ENCODE results near the gene INMT.

Gene INMT

GRCh38 chr7:30728591-30729100, 23.3 kb upstream of the INMT start:
- no peak for DNase-seq

GRCh38 chr7:30729642-30730041, 22.3 kb upstream of the INMT start:
- no peak for DNase-seq

GRCh38 chr7:30730097-30730496, 21.8 kb upstream of the INMT start:
- DNase-seq = no peak

GRCh38 chr7:30730996-30731395, 20.9 kb upstream of the INMT start:
- DNase-seq = no peak

GRCh38 chr7:30731581-30731980, 20.4 kb upstream of the INMT start:
- DNase-seq = no peak

- DNase-seq = no peak
Measured at GRCh38 chr7:30732606-30733005, 19.3 kb upstream of the INMT start.

GRCh38 chr7:30733216-30733615, 18.7 kb upstream of the INMT start:
- no peak for DNase-seq

- DNase-seq = no peak
Measured at GRCh38 chr7:30733691-30734090, 18.2 kb upstream of the INMT start.

- no peak for DNase-seq
Measured at GRCh38 chr7:30734497-30734896, 17.4 kb upstream of the INMT start.

GRCh38 chr7:30735631-30736030, 16.3 kb upstream of the INMT start:
- no peak for DNase-seq

GRCh38 chr7:30736291-30736690, 15.6 kb upstream of the INMT start:
- no peak for DNase-seq

GRCh38 chr7:30738026-30738915, 13.7 kb upstream of the INMT start:
- peak in 1 of 5 experiments; percentile 49 for DNase-seq

GRCh38 chr7:30739691-30740090, 12.2 kb upstream of the INMT start:
- no peak for DNase-seq

- DNase-seq = peak; percentile 50 to 64 (median 59)
Measured at GRCh38 chr7:30740417-30741181, 11.3 kb upstream of the INMT start.

- no peak for DNase-seq
Measured at GRCh38 chr7:30741289-30741688, 10.6 kb upstream of the INMT start.

- no peak for DNase-seq
Measured at GRCh38 chr7:30743371-30744074, 8.4 kb upstream of the INMT start.

- peak in 1 of 5 experiments; percentile 34 for DNase-seq
Measured at GRCh38 chr7:30744075-30744417, 7.9 kb upstream of the INMT start.

GRCh38 chr7:30745261-30745941, 6.5 kb upstream of the INMT start:
- no peak for DNase-seq

GRCh38 chr7:30750010-30750409, 1.9 kb upstream of the INMT start:
- DNase-seq = no peak

- DNase-seq = no peak
Measured at GRCh38 chr7:30750683-30751650, 968 bp upstream of the INMT start.

GRCh38 chr7:30752484-30752883, 549 bp downstream of the INMT start:
- no peak for DNase-seq
